Right lobe of liver (tissue), 4 donors: ENCODE data around the gene ATP10A.

ENCODE experiments used
- CTCF ChIP-seq, 4 donors: fragments of 200-600 bp in 3 of 4; fragments of 450-650 bp in 1 of 4; IDR thresholded peaks; one replicate each; pipeline versions ENCODE4 v1.5.1 to v1.8.0; 2016 to 2022; ENCODE audit warnings: antibody characterized with exemption in 4 of 4, mild to moderate bottlenecking in 2 of 4
- POLR2A ChIP-seq: fragments of 450-650 bp; IDR thresholded peaks from one replicate; pipeline ENCODE4 v1.6.1; 2017; ENCODE audit warnings: antibody characterized with exemption, mild to moderate bottlenecking
- donor health status: DM: no; HTN: no; CAD: no.
- donor health status: DM: no; HTN: no; CAD: no.
- donor health status: DM: no; HTN: yes; CAD: no.

DNA sequence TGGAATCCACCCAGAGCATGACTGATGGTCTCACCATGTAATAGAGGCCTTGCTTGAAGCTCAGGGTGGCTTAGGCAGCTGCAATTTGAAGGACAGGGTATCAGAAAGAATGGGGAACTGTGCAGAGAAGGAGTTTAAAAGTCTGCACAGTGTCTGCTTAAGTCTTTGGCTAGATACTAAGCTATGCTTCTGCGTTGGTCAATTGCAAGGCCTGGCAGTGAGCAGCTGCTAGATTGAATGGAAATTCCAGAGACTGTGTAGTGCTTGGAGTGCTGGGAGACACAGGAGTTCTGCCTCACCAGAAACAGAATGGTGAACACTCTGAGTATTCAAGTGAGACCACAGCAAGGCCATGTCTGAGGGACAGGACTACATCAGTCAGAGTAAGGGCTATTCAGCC, 17.3 kb upstream of the ATP10A start:
- TF ChIP-seq POLR2A (no peak), CTCF (IDR thresholded peaks at IDR 0.05) (no peak)
